Left lung (tissue), 10 donors: Measurements from ENCODE around the gene XIRP1. TPM values are rescaled to one million over a fixed set of nuclear protein-coding genes. Genes with fewer than 3 reads are reported as not detected.
A peak's percentile ranks its signal among the peaks of the same experiment; 100 is the strongest.

Experiments used
- ATAC-seq: fragments of 200-7000 bp; cut with Tn5 transposase; one replicate; pipeline ENCODE4 v1.9.1; 2020; ENCODE audit warnings: moderate library complexity
- DNase-seq, 4 donors: peaks; one replicate each; pipeline ENCODE4 v3.0.0-alpha.2; 2013 to 2020
- H3K27ac ChIP-seq, 2 donors: fragments of 200-600 bp; sonication (generic) in 1 of 2; one replicate each; pipeline versions ENCODE4 v1.5.0 to v1.8.0; 2020 to 2021
- H3K27me3 ChIP-seq, 2 donors: fragments of 200-600 bp; sonication (generic) in 1 of 2; one replicate each; pipeline versions ENCODE4 v1.5.0 to v1.8.0; 2020 to 2021
- H3K36me3 ChIP-seq, 2 donors: fragments of 200-600 bp; sonication (generic) in 1 of 2; one replicate each; pipeline versions ENCODE4 v1.5.0 to v1.8.0; 2020 to 2021
- H3K4me1 ChIP-seq, 2 donors: fragments of 200-600 bp; one replicate each; pipeline ENCODE4 v1.8.0; 2021
- H3K4me3 ChIP-seq, 2 donors: fragments of 200-600 bp; sonication (generic) in 1 of 2; one replicate each; pipeline versions ENCODE4 v1.5.0 to v1.8.0; 2020 to 2021; ENCODE audit warnings: mild to moderate bottlenecking in 1 of 2
- H3K9me3 ChIP-seq, 2 donors: fragments of 200-600 bp; sonication (generic) in 1 of 2; one replicate each; pipeline versions ENCODE4 v1.5.0 to v1.8.0; 2020 to 2021
- intact Hi-C, 2 donors: fragments of 100-400 bp; cut with DNase I; formaldehyde crosslinking; loops; one replicate each; pipeline versions ENCODE4 v1.11.2 to v1.14.2; 2022
- microRNA-seq, 2 donors: library from miRNA; unstranded; fragments of <30 nt; microRNA quantifications; one replicate each; pipeline ENCODE4, GENCODE V29; 2019
- polyA plus RNA-seq, 6 donors: library from polyadenylated mRNA; unstranded; fragments of 120-200 nt; gene quantifications; one replicate each; pipeline ENCODE4 v1.2.1, GENCODE V29; 2013; ENCODE audit not compliant: insufficient read length in 6 of 6
- total RNA-seq, 2 donors: library from RNA; stranded (reverse); fragmentation: NEBNext Ultra II Directional; extraction: Animal tissue kit (Norgen Biotek cat#: 25700); gene quantifications; one replicate each; pipeline ENCODE4 v1.2.1, GENCODE V29; 2021
- TF ChIP-seq, protein P1 (sequence below), 2 donors: fragments of 200-600 bp; sonication (generic) in 1 of 2; IDR thresholded peaks; one replicate each; pipeline versions ENCODE4 v1.5.0 to v1.8.0; 2021; ENCODE audit warnings: antibody characterized with exemption in 2 of 2
- donor health status: DM: no; HTN: yes; CAD: no.
- donor health status: DM: no; HTN: no; CAD: no.

Gene XIRP1
- total and polyA plus RNA-seq, 8 donors = 0.03 to 0.18 (median 0.07) TPM

GRCh38 chr3:39134305-39134704 is 58.1 kb downstream of the XIRP1 start:
- no peaks in the 10 kb centered on the region for H3K27me3 ChIP-seq
- peaks cover 0 to 55% of the 10 kb centered on the region in 2 donors for H3K4me1 ChIP-seq
- ATAC-seq (no peak), DNase-seq (no peak)
- no peak overlapping the region for H3K4me3 ChIP-seq
- TF ChIP-seq, protein P1, sequence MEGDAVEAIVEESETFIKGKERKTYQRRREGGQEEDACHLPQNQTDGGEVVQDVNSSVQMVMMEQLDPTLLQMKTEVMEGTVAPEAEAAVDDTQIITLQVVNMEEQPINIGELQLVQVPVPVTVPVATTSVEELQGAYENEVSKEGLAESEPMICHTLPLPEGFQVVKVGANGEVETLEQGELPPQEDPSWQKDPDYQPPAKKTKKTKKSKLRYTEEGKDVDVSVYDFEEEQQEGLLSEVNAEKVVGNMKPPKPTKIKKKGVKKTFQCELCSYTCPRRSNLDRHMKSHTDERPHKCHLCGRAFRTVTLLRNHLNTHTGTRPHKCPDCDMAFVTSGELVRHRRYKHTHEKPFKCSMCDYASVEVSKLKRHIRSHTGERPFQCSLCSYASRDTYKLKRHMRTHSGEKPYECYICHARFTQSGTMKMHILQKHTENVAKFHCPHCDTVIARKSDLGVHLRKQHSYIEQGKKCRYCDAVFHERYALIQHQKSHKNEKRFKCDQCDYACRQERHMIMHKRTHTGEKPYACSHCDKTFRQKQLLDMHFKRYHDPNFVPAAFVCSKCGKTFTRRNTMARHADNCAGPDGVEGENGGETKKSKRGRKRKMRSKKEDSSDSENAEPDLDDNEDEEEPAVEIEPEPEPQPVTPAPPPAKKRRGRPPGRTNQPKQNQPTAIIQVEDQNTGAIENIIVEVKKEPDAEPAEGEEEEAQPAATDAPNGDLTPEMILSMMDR (IDR thresholded peaks at IDR 0.05) = no peak
- intact Hi-C loops = no loop called here
- no peaks in the 10 kb centered on the region for H3K9me3 ChIP-seq
- peak overlapping the region in 1 of 2 donors; percentile 42 for H3K27ac ChIP-seq
- peaks cover 0 to 24% of the 10 kb centered on the region in 2 donors for H3K36me3 ChIP-seq

DNA sequence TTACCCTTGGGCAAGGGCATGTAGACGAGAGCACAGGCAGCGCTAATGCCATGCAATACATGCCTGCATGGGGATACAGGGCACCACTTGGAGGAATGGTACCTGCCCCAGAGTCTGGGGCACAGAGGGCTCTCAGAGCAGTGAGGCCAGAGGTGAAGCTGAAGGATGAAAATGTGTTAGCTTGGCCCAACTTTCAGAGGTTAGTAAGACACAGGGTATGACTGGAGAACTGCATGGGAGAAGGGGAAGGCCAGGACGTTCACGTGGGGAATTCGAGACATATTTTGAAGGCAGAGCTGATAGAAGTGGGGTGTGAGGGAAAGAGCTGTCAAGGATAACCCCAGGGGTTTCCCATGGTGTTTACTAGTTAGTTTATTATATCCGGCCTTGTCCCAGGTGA is 58.6 kb downstream of the XIRP1 start:
- ATAC-seq = no peak
- H3K27ac ChIP-seq = peak overlapping the region in 1 of 2 donors; percentile 42
- intact Hi-C loops = no loop called here
- H3K36me3 ChIP-seq = peaks cover 0 to 20% of the 10 kb centered on the region in 2 donors
- no peaks in the 10 kb centered on the region for H3K9me3 ChIP-seq
- TF ChIP-seq, protein P1 (IDR thresholded peaks at IDR 0.05) = no peak
- H3K4me3 ChIP-seq = no peak overlapping the region
- H3K4me1 ChIP-seq = peaks cover 0 to 50% of the 10 kb centered on the region in 2 donors
- DNase-seq = no peak
- no peaks in the 10 kb centered on the region for H3K27me3 ChIP-seq

Small RNAs within 50 kb of the gene (microRNA-seq; reads per million reads assigned to microRNA genes)
- gene MIR6822 = 0.34 to 0.96 reads per million in 2 donors

Other genes with a start within 250 kb of the XIRP1 start
- gene SCN11A, start 140.7 kb downstream of the XIRP1 start, total RNA-seq = under 1 TPM; 0.06 to 0.13 TPM
- 1 to 10 TPM in 2 of 6 donors, under 1 TPM in 4; 0.57 to 1.3 (median 0.86) TPM for gene SCN11A, start 140.7 kb downstream of the XIRP1 start, polyA plus RNA-seq
- 10 to 100 TPM; 25.1 to 29.0 TPM for gene WDR48, start 140.6 kb downstream of the XIRP1 start, total RNA-seq
- gene WDR48, start 140.6 kb downstream of the XIRP1 start, polyA plus RNA-seq = 10 to 100 TPM; 63.0 to 89.8 (median 68.6) TPM
- 10 to 100 TPM; 62.5 to 63.2 TPM for gene GORASP1, start 85.0 kb downstream of the XIRP1 start, total RNA-seq
- 10 to 100 TPM; 57.9 to 73.9 (median 64.5) TPM for gene GORASP1, start 85.0 kb downstream of the XIRP1 start, polyA plus RNA-seq
- gene TTC21A, start 84.9 kb downstream of the XIRP1 start, total RNA-seq = 10 to 100 TPM in 1 of 2 donors, 1 to 10 TPM in 1; 7.1 to 10.6 TPM
- 10 to 100 TPM in 5 of 6 donors, 1 to 10 TPM in 1; 9.8 to 21.8 (median 16.4) TPM for gene TTC21A, start 84.9 kb downstream of the XIRP1 start, polyA plus RNA-seq
- 10 to 100 TPM; 24.1 to 33.7 TPM for gene CSRNP1, start 39.0 kb downstream of the XIRP1 start, total RNA-seq
- gene CSRNP1, start 39.0 kb downstream of the XIRP1 start, polyA plus RNA-seq = 10 to 100 TPM in 4 of 6 donors, 1 to 10 TPM in 2; 6.0 to 23.9 (median 13.2) TPM
- 1 to 10 TPM; 4.6 to 6.4 TPM for gene CX3CR1, start 87.4 kb upstream of the XIRP1 start, total RNA-seq
- gene CX3CR1, start 87.4 kb upstream of the XIRP1 start, polyA plus RNA-seq = 1 to 10 TPM; 1.8 to 5.7 (median 4.4) TPM
- under 1 TPM in 1 of 2 donors, not detected in 1; 0.29 TPM for gene CCR8, start 137.1 kb upstream of the XIRP1 start, total RNA-seq
- not detected for gene CCR8, start 137.1 kb upstream of the XIRP1 start, polyA plus RNA-seq
- 10 to 100 TPM; 28.9 to 33.7 TPM for gene SLC25A38, start 190.8 kb upstream of the XIRP1 start, total RNA-seq
- 10 to 100 TPM; 34.3 to 41.5 (median 39.4) TPM for gene SLC25A38, start 190.8 kb upstream of the XIRP1 start, polyA plus RNA-seq
- 1,000 to 10,000 TPM in 1 of 2 donors, 100 to 1,000 TPM in 1; 738 to 1,176 TPM for gene RPSA, start 214.1 kb upstream of the XIRP1 start, total RNA-seq
- gene RPSA, start 214.1 kb upstream of the XIRP1 start, polyA plus RNA-seq = 1,000 to 10,000 TPM; 1,677 to 1,954 (median 1,848) TPM